Effector memory CD8-positive, alpha-beta T cell (primary cell): ENCODE results near the gene NHLH1.

ENCODE experiments used
- ATAC-seq: fragments of 150-1000 bp; cut with Tn5 transposase; replicated peaks from 2 replicates; pipeline ENCODE4 v1.10.0; 2021; ENCODE audit warnings: mild to moderate bottlenecking, moderate library complexity
- DNase-seq, 3 experiments: peaks; one replicate each; pipeline ENCODE4 v3.0.0; 2021
- H3K27ac Mint-ChIP-seq, 2 donors: one replicate each; pipeline ENCODE4 v1.8.0; 2022; ENCODE audit warnings: mild to moderate bottlenecking in 2 of 2, mixed read lengths in 2 of 2, moderate library complexity in 2 of 2
- H3K27me3 Mint-ChIP-seq, 2 donors: one replicate each; pipeline ENCODE4 v1.8.0; 2022; ENCODE audit warnings: mixed read lengths in 2 of 2
- H3K36me3 Mint-ChIP-seq: one replicate; pipeline ENCODE4 v1.8.0; 2022; ENCODE audit warnings: mild to moderate bottlenecking, moderate library complexity, mixed read lengths; ENCODE audit not compliant: insufficient read depth
- H3K4me1 Mint-ChIP-seq, 2 donors: one replicate each; pipeline ENCODE4 v1.8.0; 2022; ENCODE audit warnings: low read depth in 2 of 2, mixed read lengths in 2 of 2
- H3K4me3 Mint-ChIP-seq, 2 donors: one replicate each; pipeline ENCODE4 v1.8.0; 2022; ENCODE audit warnings: mild to moderate bottlenecking in 2 of 2, mixed read lengths in 2 of 2, moderate library complexity in 2 of 2
- H3K9me3 Mint-ChIP-seq, 2 donors: one replicate each; pipeline ENCODE4 v1.8.0; 2022; ENCODE audit warnings: mixed read lengths in 2 of 2

Gene NHLH1

DNA sequence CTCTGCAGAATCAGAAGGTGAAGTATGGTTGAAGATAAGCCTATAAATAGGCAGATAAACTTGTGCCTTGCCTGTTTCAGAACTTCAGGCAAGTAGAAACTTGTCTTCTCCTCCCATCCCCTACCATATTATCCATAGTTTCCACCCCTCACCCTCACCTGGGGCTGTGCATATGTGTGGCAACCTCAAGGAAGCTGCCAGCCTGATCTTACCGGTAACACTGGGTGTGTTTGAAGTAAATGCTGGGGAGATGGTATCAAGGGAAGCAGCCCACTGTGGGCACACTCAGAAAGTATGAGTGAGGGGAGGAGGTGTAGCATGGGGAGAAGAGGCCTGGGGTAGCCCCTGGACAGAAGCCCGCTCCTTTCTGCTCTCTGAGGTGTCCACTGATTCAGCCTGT is 48.0 kb downstream of the NHLH1 start:
- Mint-ChIP-seq H3K4me1 (no peaks in the 10 kb centered on the region), H3K9me3 (no peaks in the 10 kb centered on the region), H3K27ac (no peak overlapping the region), H3K27me3 (peaks cover 13 to 16% of the 10 kb centered on the region in 2 donors), H3K36me3 (no peaks in the 10 kb centered on the region), H3K4me3 (no peak overlapping the region)
- DNase-seq (no peak), ATAC-seq (no peak)

DNA sequence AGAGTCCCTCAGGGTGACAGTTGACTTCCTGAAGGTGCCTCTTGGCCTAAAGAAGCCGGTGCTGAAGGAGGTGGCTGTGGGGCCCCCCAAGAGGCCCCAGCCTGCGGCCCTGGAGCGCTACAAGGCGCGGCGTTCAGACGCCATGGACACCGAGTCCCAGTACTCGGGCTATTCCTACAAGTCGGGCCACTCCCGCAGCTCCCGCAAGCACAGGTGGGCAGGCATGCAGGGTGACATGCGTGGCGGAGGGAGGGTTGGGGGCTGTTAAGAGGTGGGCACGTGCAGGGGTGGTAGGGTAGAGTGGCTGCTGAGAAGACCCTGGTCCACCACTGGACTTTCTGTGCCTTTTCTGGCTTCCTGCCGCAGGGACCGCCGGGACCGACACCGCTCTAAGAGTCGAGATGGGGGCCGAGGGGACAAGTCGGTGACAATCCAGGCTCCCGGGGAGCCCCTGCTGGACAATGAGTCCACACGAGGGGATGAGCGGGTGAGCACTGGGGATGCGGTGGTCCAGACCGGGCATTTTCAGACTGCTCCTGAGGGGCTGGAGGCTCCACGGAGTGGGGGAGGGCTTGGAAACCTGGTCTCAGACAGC is 48.9 kb downstream of the NHLH1 start:
- no peaks in the 10 kb centered on the region for H3K9me3 Mint-ChIP-seq
- DNase-seq = no peak
- peaks cover 13 to 17% of the 10 kb centered on the region in 2 donors for H3K27me3 Mint-ChIP-seq
- ATAC-seq = no peak
- peaks cover 2% of the 10 kb centered on the region for H3K36me3 Mint-ChIP-seq
- H3K4me3 Mint-ChIP-seq = no peak overlapping the region
- no peak overlapping the region for H3K27ac Mint-ChIP-seq
- peaks cover 0 to under 1% of the 10 kb centered on the region in 2 donors for H3K4me1 Mint-ChIP-seq

DNA sequence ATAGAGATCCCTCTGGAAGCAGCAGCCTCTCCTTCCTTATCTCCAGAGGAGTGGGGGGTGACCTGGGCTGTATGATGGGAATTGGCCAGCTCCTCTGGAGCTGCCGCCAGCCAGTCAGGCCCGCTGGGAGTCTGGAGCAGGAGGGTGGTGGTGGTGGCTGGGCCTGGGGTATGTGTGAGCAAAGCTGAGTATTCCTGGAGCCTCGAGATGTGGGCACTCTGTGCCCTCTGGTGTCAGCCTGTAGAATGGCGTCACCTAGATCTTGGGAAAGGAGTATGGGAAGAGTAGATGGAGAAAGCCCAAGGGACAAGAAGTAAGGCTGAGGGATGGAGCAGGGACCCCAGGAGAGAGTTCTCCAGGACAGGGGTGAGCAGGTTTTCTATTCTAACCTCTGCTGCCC is 49.5 kb downstream of the NHLH1 start:
- Mint-ChIP-seq H3K4me1 (peaks cover 0 to 2% of the 10 kb centered on the region in 2 donors), H3K27me3 (peaks cover 13 to 17% of the 10 kb centered on the region in 2 donors), H3K36me3 (peaks cover 2% of the 10 kb centered on the region), H3K4me3 (no peak overlapping the region), H3K27ac (no peak overlapping the region), H3K9me3 (no peaks in the 10 kb centered on the region)
- no peak for DNase-seq
- ATAC-seq = no peak

DNA sequence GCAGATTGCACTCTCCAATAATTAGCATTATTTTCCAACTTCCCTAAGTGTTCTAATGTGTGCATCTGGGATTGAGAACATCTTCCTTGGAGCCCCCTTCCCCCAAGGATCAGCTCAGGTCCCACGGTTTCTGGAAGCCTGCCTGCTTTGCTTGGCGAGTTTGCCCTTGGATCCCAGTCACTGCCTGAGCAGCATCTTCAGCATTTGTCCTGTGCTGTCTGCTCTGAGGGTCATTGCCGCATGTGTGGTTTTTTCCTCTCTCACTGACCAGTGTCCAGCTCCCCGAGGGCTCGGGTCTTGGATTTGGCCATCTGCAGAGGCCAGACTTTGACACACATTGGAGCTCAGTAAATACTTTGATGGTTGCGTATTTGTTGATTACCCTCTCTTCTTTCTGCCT is 51.6 kb downstream of the NHLH1 start:
- no peak overlapping the region for H3K4me3 Mint-ChIP-seq
- no peak overlapping the region for H3K27ac Mint-ChIP-seq
- peaks cover 2% of the 10 kb centered on the region for H3K36me3 Mint-ChIP-seq
- H3K27me3 Mint-ChIP-seq = peaks cover 13 to 17% of the 10 kb centered on the region in 2 donors
- ATAC-seq = no peak
- no peaks in the 10 kb centered on the region for H3K9me3 Mint-ChIP-seq
- H3K4me1 Mint-ChIP-seq = peaks cover 0 to 2% of the 10 kb centered on the region in 2 donors
- DNase-seq = no peak

DNA sequence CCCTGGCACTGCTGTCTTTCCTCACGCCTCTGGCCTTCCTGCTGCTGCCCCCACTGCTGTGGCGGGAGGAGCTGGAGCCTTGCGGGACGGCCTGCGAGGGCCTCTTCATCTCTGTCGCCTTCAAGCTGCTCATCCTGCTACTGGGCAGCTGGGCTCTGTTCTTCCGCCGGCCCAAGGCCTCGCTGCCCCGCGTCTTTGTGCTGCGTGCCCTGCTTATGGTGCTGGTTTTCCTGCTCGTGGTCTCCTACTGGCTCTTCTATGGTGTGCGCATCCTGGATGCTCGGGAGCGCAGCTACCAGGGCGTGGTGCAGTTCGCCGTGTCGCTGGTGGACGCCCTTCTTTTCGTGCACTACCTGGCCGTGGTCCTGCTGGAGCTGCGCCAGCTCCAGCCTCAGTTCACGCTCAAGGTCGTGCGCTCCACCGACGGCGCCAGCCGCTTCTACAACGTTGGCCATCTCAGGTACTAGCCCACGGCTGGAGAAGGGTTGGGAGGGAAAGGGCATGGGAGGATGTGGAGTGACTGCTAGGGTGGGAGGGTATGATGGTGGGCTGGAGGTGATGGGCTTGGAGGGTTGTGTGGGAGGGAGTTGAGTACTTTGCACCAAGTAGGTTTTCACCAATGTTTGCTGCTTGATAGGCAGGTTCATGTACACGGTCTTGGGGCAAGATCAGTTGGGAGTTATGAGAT is 52.4 kb downstream of the NHLH1 start:
- H3K9me3 Mint-ChIP-seq = no peaks in the 10 kb centered on the region
- peaks cover 0 to 2% of the 10 kb centered on the region in 2 donors for H3K4me1 Mint-ChIP-seq
- H3K27ac Mint-ChIP-seq = peak overlapping the region in 1 of 2 donors; percentile 24
- H3K4me3 Mint-ChIP-seq = no peak overlapping the region
- peaks cover 2% of the 10 kb centered on the region for H3K36me3 Mint-ChIP-seq
- ATAC-seq (no peak), DNase-seq (no peak)
- H3K27me3 Mint-ChIP-seq = peaks cover 13 to 17% of the 10 kb centered on the region in 2 donors

DNA sequence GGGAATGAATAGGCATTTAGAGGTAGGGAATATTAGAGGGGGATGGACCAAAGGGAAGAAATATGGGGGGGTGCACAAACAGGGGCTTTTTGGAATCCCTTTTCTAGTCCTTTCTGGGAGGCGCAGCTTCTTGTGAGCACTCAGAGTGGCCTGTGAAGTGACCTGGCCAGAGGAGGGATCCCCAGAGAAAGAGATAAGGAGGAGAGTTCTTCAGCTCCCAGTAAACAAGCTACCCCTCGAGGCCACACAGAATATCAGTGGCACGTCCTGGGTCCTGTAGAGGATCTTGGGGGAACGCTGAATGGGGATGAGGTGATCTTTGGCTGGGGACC is 52.9 kb downstream of the NHLH1 start:
- DNase-seq = no peak
- Mint-ChIP-seq H3K4me3 (no peak overlapping the region), H3K4me1 (peaks cover 0 to 2% of the 10 kb centered on the region in 2 donors), H3K27me3 (peaks cover 13 to 17% of the 10 kb centered on the region in 2 donors), H3K27ac (peak overlapping the region in 1 of 2 donors; percentile 24), H3K9me3 (no peaks in the 10 kb centered on the region), H3K36me3 (peaks cover 2% of the 10 kb centered on the region)
- no peak for ATAC-seq

DNA sequence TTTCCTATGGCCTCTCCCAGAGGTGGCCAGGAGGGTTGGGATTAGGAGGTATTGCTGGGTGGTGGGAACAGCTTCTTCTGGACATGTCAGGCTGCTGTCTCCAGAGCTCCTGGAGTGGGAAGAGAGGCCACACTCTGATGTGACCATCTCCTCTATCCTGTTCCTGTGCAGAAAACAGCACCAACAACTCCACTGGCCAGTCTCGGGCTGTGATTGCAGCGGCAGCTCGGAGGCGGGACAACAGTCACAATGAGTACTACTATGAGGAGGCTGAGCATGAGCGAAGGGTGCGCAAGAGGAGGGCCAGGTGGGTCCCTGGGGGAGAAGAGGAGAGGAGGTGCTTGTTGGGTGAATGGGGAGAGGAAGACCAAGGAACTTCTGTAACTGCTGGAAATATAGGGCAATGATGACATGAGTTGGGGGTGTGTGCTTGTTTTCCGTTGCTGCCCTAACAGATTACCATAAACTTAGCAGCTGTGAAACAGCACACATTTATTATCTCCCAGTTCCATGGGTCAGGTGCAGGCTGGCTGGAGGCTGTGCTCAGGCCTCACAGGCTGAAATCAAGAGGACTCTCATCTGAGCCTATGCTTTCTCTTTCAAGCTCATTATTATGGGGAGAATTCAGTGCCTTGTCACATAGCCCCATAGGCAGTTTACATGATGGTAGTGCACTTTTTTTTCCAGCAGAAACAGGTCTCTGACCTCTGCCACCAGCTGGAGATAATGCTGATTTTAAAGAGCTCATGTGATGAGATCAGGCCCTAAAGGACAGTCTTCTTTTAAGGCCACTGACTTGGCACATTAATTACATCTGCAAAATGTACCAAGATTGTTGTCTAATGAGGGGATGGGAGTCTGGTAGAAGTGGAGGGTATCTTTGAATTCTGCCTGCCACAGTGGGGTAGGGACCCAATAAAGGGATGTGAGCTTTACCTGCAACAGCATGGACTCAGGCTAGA is 54.3 kb downstream of the NHLH1 start:
- H3K27ac Mint-ChIP-seq = peak overlapping the region in 1 of 2 donors; percentile 21

DNA sequence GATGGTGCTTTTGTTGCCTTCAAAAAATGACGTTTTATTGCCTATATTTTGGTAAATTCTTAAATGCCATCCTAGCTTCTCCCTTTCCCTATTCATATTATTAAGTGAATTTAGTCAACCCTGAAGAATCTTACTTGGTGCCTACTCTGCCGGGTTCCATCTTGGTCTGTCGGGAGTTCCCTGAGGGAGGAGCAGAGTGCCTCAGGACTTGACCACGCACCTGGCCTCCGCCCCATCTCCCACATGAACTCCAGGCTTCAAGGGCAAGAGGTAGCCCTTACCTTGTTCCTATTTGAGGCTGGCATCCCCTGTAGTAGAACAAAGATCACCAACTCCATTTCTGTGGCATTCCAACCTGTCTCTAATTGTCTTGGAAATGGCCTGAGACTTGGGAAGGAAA is 55.0 kb downstream of the NHLH1 start:
- Mint-ChIP-seq H3K4me3 (no peak overlapping the region), H3K36me3 (peaks cover 2% of the 10 kb centered on the region), H3K4me1 (peaks cover 0 to 8% of the 10 kb centered on the region in 2 donors), H3K27ac (no peak overlapping the region), H3K27me3 (peaks cover 13 to 17% of the 10 kb centered on the region in 2 donors), H3K9me3 (no peaks in the 10 kb centered on the region)
- DNase-seq (no peak), ATAC-seq (no peak)

More for the DNA sequence above, 54.3 kb downstream of the NHLH1 start:
- no peak for ATAC-seq
- no peak for DNase-seq
- no peak overlapping the region for H3K4me3 Mint-ChIP-seq
- peaks cover 13 to 17% of the 10 kb centered on the region in 2 donors for H3K27me3 Mint-ChIP-seq
- peaks cover 0 to 8% of the 10 kb centered on the region in 2 donors for H3K4me1 Mint-ChIP-seq
- peaks cover 2% of the 10 kb centered on the region for H3K36me3 Mint-ChIP-seq
- no peaks in the 10 kb centered on the region for H3K9me3 Mint-ChIP-seq
